Chondrocyte (in vitro differentiated cells): ENCODE results near the gene SLC35F3. TPM values are rescaled to one million over a fixed set of nuclear protein-coding genes. Genes with fewer than 3 reads are reported as not detected.

Experiments used
- DNase-seq: peaks from one replicate; pipeline ENCODE4 v3.0.0; 2021; ENCODE audit warnings: mixed read lengths, low spot score
- H3K27ac Mint-ChIP-seq: one replicate; pipeline ENCODE4 v1.8.0; 2021; ENCODE audit warnings: mild to moderate bottlenecking, moderate library complexity, mixed read lengths; ENCODE audit not compliant: unreplicated experiment
- H3K27me3 Mint-ChIP-seq: 2 replicates; pipeline ENCODE4 v1.8.0; 2021; ENCODE audit warnings: low read depth, mixed read lengths
- H3K36me3 Mint-ChIP-seq: 2 replicates; pipeline ENCODE4 v1.8.0; 2021; ENCODE audit warnings: low read depth, mixed read lengths
- H3K4me1 Mint-ChIP-seq: 2 replicates; pipeline ENCODE4 v1.8.0; 2021; ENCODE audit warnings: low read depth, mild to moderate bottlenecking, mixed read lengths
- H3K4me3 Mint-ChIP-seq: one replicate; pipeline ENCODE4 v1.8.0; 2021; ENCODE audit warnings: mild to moderate bottlenecking, moderate library complexity, mixed read lengths; ENCODE audit not compliant: unreplicated experiment
- H3K9me3 Mint-ChIP-seq: 2 replicates; pipeline ENCODE4 v1.8.0; 2021; ENCODE audit warnings: low read depth, mixed read lengths
- total RNA-seq: library from RNA; stranded (reverse); gene quantifications from 3 replicates; pipeline ENCODE4 v1.2.1, GENCODE V29; 2021
- TF ChIP-seq, protein P1 (sequence below): fragments of 200-600 bp; sonication (generic); IDR thresholded peaks from 2 replicates; pipeline ENCODE4 v1.5.0; 2021; ENCODE audit warnings: antibody characterized with exemption, mild to moderate bottlenecking, moderate library complexity

Gene SLC35F3
- total RNA-seq, 1 donor from 2014 or later: not detected

DNA sequence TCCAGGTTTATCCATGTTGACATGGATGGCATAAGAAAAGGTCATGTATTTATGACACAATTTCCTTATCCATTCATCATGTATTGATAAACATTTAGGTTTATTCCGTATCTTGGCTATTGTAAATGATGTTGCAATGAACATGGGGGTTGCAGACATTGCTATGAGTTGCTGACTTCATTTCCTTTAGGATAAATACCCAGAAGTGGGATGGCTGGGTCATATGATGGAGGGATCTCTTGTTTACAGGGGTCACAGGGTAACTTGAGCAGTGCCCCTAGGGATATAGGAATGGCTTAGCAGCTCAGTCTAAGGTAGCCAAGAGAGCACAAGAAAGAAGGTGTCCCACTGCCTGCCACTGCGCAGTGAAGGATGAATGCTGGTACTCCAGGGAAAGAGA is 239.2 kb downstream of the SLC35F3 start:
- Mint-ChIP-seq H3K4me3 (no peak overlapping the region), H3K4me1 (no peaks in the 10 kb centered on the region), H3K36me3 (no peaks in the 10 kb centered on the region), H3K27ac (no peak overlapping the region), H3K9me3 (peaks cover 8% of the 10 kb centered on the region), H3K27me3 (peaks cover 20% of the 10 kb centered on the region)
- no peak for DNase-seq
- TF ChIP-seq, protein P1, sequence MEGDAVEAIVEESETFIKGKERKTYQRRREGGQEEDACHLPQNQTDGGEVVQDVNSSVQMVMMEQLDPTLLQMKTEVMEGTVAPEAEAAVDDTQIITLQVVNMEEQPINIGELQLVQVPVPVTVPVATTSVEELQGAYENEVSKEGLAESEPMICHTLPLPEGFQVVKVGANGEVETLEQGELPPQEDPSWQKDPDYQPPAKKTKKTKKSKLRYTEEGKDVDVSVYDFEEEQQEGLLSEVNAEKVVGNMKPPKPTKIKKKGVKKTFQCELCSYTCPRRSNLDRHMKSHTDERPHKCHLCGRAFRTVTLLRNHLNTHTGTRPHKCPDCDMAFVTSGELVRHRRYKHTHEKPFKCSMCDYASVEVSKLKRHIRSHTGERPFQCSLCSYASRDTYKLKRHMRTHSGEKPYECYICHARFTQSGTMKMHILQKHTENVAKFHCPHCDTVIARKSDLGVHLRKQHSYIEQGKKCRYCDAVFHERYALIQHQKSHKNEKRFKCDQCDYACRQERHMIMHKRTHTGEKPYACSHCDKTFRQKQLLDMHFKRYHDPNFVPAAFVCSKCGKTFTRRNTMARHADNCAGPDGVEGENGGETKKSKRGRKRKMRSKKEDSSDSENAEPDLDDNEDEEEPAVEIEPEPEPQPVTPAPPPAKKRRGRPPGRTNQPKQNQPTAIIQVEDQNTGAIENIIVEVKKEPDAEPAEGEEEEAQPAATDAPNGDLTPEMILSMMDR: no peak

DNA sequence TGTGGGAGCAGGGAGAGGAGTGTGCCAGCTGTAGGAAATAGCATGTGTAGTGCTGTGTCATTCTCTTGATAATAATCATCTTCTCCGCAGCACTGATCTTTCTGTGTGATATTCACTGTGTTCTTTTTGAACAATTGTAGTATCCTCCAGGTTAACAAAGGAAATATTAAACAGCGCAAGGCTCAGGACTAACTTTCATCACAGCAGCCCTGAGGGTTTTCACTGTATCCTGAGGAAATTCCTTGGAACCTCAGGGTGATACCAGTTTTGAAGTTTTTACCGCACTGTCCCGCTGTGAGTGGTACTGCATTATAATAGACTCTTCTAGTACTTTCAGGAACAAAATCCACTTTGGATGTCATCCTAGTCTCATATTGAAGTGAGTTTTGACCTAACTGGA is 240.4 kb downstream of the SLC35F3 start:
- Mint-ChIP-seq H3K36me3 (no peaks in the 10 kb centered on the region), H3K4me3 (no peak overlapping the region), H3K9me3 (peaks cover 8% of the 10 kb centered on the region), H3K27ac (no peak overlapping the region), H3K27me3 (peaks cover 21% of the 10 kb centered on the region), H3K4me1 (no peaks in the 10 kb centered on the region)
- TF ChIP-seq, protein P1: no peak
- no peak for DNase-seq

DNA sequence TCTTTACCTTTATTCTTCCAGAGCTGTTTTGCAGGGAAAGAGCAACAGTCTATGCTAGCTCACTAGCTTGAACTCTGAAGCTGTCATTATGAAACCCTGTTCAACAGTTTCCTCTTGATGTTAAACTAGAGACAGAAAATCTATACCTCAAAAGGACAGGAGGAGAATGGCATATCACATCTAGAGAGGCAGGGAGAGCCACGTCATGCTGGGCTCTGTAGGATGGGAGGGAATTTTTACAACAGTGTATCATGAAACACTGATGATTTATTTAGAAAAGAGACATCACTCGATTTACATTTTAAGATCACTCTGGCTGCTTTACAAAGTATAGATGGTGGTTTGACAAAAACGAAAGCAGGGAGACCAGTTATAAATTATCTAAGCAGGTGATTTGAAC is 243.9 kb downstream of the SLC35F3 start:
- DNase-seq: no peak
- H3K4me3 Mint-ChIP-seq: no peak overlapping the region
- TF ChIP-seq, protein P1: no peak
- H3K36me3 Mint-ChIP-seq: no peaks in the 10 kb centered on the region
- H3K9me3 Mint-ChIP-seq: peaks cover 8% of the 10 kb centered on the region
- H3K27me3 Mint-ChIP-seq: peaks cover 21% of the 10 kb centered on the region
- H3K27ac Mint-ChIP-seq: no peak overlapping the region
- H3K4me1 Mint-ChIP-seq: no peaks in the 10 kb centered on the region

DNA sequence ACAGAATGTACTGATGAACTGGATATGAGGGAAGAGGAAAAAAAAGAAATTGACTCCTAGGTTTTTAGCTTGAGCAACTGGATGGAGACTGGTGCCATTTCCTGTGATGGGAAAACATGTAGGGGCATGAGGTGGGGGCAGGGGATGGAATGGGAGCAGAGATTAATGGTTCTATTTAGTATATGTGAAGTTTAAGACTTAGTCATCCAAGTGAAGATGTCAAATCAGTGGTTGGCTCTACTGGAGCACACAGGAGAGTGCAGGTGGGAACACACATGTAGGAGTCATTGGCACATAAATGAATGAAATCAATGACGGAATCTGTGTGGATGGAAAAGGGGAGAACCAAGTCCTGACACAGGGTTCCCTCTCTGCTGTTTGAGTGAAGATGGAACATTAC is 244.3 kb downstream of the SLC35F3 start:
- no peak overlapping the region for H3K4me3 Mint-ChIP-seq
- TF ChIP-seq, protein P1: no peak
- H3K4me1 Mint-ChIP-seq: no peaks in the 10 kb centered on the region
- DNase-seq: no peak
- H3K36me3 Mint-ChIP-seq: no peaks in the 10 kb centered on the region
- peaks cover 8% of the 10 kb centered on the region for H3K9me3 Mint-ChIP-seq
- H3K27ac Mint-ChIP-seq: no peak overlapping the region
- peaks cover 17% of the 10 kb centered on the region for H3K27me3 Mint-ChIP-seq

DNA sequence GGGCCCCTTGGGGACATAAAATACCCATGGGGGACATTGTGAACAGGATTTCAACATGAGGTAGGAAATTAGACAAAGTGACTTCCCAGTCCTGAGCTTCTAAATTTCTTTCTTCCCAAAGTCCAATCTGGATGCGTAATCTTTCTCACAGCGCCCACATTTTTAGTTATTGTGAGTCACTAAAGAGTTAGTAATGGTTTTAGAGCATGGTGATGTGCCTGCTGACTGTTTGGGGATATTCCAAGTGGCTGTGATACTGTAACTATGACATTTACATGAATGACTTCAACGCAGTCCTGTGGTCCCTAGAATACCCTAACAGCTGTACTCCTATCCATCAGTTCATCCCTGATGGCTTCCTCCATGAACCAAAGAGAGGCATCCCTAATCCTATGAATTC is 244.7 kb downstream of the SLC35F3 start:
- TF ChIP-seq, protein P1: no peak
- Mint-ChIP-seq H3K9me3 (peaks cover 8% of the 10 kb centered on the region), H3K27me3 (peaks cover 15% of the 10 kb centered on the region), H3K36me3 (no peaks in the 10 kb centered on the region), H3K4me3 (no peak overlapping the region), H3K4me1 (no peaks in the 10 kb centered on the region), H3K27ac (no peak overlapping the region)
- no peak for DNase-seq
